22Rv1 (cell line): ENCODE results near the gene MSN.
"Not testable (repeated sequence)": the region's sequence is repeated elsewhere in the genome, so short reads cannot be mapped to it uniquely, and the experiment has no call there.

Experiments
- H3K27ac ChIP-seq: fragments of 450-650 bp; 2 replicates; pipeline ENCODE4 v1.5.1; 2017
- ZFX ChIP-seq: fragments of 450-650 bp; IDR thresholded peaks from 2 replicates; pipeline ENCODE4 v1.6.1; 2017; ENCODE audit warnings: antibody characterized with exemption, borderline replicate concordance
- TF ChIP-seq, protein P1 (sequence below): fragments of 450-650 bp; IDR thresholded peaks from 2 replicates; pipeline ENCODE4 v1.5.1; 2017; ENCODE audit warnings: mild to moderate bottlenecking

The MSN gene

GRCh38 chrX:65667503-65668376, at the start of gene MSN:
MSN (plus strand) TSS chrX:65667654; CDS start chrX:65667842, 188 bp downstream.
- no peak for TF ChIP-seq ZFX
- TF ChIP-seq, protein P1, sequence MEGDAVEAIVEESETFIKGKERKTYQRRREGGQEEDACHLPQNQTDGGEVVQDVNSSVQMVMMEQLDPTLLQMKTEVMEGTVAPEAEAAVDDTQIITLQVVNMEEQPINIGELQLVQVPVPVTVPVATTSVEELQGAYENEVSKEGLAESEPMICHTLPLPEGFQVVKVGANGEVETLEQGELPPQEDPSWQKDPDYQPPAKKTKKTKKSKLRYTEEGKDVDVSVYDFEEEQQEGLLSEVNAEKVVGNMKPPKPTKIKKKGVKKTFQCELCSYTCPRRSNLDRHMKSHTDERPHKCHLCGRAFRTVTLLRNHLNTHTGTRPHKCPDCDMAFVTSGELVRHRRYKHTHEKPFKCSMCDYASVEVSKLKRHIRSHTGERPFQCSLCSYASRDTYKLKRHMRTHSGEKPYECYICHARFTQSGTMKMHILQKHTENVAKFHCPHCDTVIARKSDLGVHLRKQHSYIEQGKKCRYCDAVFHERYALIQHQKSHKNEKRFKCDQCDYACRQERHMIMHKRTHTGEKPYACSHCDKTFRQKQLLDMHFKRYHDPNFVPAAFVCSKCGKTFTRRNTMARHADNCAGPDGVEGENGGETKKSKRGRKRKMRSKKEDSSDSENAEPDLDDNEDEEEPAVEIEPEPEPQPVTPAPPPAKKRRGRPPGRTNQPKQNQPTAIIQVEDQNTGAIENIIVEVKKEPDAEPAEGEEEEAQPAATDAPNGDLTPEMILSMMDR: no peak
- H3K27ac ChIP-seq: no peak within 1 kb of the TSS

DNA sequence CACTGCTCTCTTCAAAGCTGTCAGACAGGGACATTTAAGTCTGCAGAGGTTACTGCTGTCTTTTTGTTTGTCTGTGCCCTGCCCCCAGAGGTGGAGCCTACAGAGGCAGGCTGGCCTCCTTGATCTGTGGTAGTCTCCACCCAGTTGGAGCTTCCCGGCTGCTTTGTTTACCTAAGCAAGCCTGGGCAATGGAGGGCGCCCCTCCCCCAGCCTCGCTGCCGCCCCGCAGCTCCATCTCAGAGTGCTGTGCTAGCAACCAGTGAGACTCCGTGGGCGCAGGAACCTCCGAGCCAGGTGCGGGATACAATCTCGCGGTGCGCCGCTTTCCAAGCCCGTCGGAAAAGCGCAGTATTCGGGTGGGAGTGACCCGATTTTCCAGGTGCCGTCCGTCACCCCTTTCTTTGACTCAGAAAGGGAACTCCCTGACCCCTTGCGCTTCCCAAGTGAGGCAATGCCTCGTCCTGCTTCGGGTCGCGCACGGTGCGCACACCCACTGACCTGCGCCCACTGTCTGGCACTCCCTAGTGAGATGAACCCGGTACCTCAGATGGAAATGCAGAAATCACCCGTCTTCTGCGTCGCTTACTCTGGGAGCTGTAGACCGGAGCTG, 47.3 kb upstream of the MSN start:
- not testable (repeated sequence) for H3K27ac ChIP-seq

GRCh38 chrX:65630771-65631170, 36.7 kb upstream of the MSN start:
- TF ChIP-seq, protein P1: no peak
- no peak for TF ChIP-seq ZFX
- H3K27ac ChIP-seq: no peak overlapping the region

- no peak overlapping the region for H3K27ac ChIP-seq
- TF ChIP-seq, protein P1: no peak
- no peak for TF ChIP-seq ZFX
Measured at GRCh38 chrX:65633826-65634225, 33.6 kb upstream of the MSN start.

DNA sequence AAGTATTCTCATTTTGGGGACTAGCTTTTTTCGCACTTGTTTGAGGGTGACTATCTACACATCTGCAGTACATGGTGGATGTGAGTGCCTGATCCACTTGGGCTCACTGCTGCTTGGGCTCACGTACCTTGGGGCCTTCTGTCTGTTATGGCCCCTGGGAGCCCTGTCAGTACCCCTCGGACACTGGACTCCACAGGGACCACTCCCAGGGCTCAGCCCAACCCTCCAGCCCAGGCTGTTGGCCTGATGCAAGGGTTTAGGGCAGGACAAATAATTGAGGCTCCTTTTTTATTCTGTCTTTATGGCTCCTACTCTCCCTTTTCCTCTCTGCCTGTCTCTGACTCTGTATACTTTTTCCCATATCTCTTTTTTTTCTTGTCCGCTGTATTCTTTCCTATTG, 32.7 kb upstream of the MSN start:
- H3K27ac ChIP-seq: no peak overlapping the region

GRCh38 chrX:65635378-65635777, 32.1 kb upstream of the MSN start:
- H3K27ac ChIP-seq: no peak overlapping the region

More for the DNA sequence above, 32.7 kb upstream of the MSN start:
- TF ChIP-seq ZFX: no peak
- TF ChIP-seq, protein P1: no peak

DNA sequence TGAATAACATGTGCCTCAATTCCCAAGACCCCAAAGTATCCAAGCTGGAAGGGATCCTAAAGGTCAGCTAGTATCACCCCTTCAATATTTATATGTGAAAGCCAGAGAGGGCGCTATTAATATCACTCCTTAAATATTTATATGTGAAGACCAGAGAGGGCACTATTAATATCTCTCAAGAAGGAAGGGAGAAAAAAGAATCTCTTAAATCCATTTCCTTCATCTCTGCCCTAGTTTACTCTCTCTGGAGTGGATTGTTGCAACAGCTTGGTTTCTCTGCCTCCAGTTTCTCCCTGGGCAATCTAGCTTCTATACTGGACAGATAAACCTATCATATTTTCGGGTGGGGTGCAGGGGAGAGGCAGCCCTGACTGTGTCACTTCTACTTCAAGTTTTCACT, 31.6 kb upstream of the MSN start:
- no peak for TF ChIP-seq ZFX
- TF ChIP-seq, protein P1: no peak
- H3K27ac ChIP-seq: no peak overlapping the region

More at GRCh38 chrX:65635378-65635777, 32.1 kb upstream of the MSN start:
- TF ChIP-seq, protein P1: no peak

DNA sequence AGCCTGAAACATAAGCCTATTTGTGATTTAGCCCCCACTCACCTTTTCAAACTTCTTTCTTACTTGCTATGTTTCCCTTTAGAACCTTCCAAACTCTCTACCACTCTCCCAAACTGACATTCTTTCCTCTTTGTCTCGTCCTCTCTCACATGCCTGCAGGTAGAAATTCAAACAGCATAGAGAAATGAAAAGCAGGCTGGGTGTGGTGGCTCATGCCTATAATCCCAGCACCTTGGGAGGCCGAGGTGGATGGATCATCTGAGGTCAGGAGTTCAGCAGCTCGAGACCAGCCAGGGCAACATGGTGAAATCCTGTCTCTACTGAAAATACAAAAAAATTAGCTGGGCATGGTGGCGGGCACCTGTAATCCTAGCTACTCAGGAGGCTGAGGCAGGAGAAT, 31.2 kb upstream of the MSN start:
- not testable (repeated sequence) for H3K27ac ChIP-seq
